Naive thymus-derived CD4-positive, alpha-beta T cell (primary cell): ENCODE results near the gene MBP. TPM values are rescaled to one million over a fixed set of nuclear protein-coding genes. Genes with fewer than 3 reads are reported as not detected.

Source experiments
- ATAC-seq: fragments of 150-1000 bp; cut with Tn5 transposase; 2 replicates; pipeline ENCODE4 v1.10.0; 2021; ENCODE audit warnings: mild to moderate bottlenecking, moderate library complexity
- CTCF ChIA-PET: fragments of 350-600 bp; sonication (Branson Sonifier 250); formaldehyde crosslinking; loops from one replicate; lab custom pipeline; 2021; ENCODE audit warnings: antibody characterized with exemption; lab: Charles Lee
- POLR2A ChIA-PET: fragments of 350-600 bp; sonication (Branson Sonifier 250); formaldehyde crosslinking; loops from one replicate; lab custom pipeline; 2021; ENCODE audit warnings: antibody characterized with exemption, inconsistent platforms; lab: Charles Lee
- DNase-seq, 9 donors: peaks; one replicate each; pipeline versions ENCODE4 v3.0.0 to v3.0.0-alpha.2; 2020 to 2022; ENCODE audit warnings: mixed read lengths in 1 of 9
- H3K27ac ChIP-seq: one replicate; pipeline ENCODE4 v1.7.0; 2013; ENCODE audit warnings: mild to moderate bottlenecking, low read depth, low read length, moderate library complexity
- H3K27me3 ChIP-seq, 2 donors: one replicate each; pipeline ENCODE4 v1.7.0; 2013; ENCODE audit warnings: low read length in 2 of 2, mild to moderate bottlenecking in 2 of 2, moderate library complexity in 2 of 2; ENCODE audit not compliant: control insufficient read depth in 2 of 2, insufficient read depth in 2 of 2
- H3K36me3 ChIP-seq, 3 experiments: 1 replicate in 2 of 3; 2 replicates in 1 of 3; pipeline ENCODE4 v1.7.0; 2013; ENCODE audit warnings: low read length in 3 of 3, mild to moderate bottlenecking in 3 of 3, moderate library complexity in 1 of 3; ENCODE audit not compliant: insufficient read depth in 3 of 3, control insufficient read depth in 2 of 3
- H3K4me1 ChIP-seq, 2 donors: one replicate each; pipeline ENCODE4 v1.7.0; 2013; ENCODE audit warnings: low read length in 2 of 2, mild to moderate bottlenecking in 2 of 2, moderate library complexity in 1 of 2; ENCODE audit not compliant: control insufficient read depth in 2 of 2, insufficient read depth in 2 of 2
- H3K4me3 ChIP-seq: 2 replicates; pipeline ENCODE4 v1.7.0; 2013; ENCODE audit warnings: mild to moderate bottlenecking, low read length
- H3K9me3 ChIP-seq, 3 experiments: 1 replicate in 2 of 3; 2 replicates in 1 of 3; pipeline ENCODE4 v1.7.0; 2013; ENCODE audit warnings: low read length in 3 of 3; ENCODE audit not compliant: control insufficient read depth in 2 of 3
- H3K27ac Mint-ChIP-seq, 9 donors: one replicate each; pipeline ENCODE4 v1.8.0; 2020 to 2022; ENCODE audit warnings: mixed read lengths in 9 of 9, mild to moderate bottlenecking in 8 of 9, moderate library complexity in 5 of 9, inconsistent platforms in 2 of 9
- H3K27me3 Mint-ChIP-seq, 5 donors: one replicate each; pipeline ENCODE4 v1.8.0; 2021 to 2022; ENCODE audit warnings: mixed read lengths in 5 of 5, mild to moderate bottlenecking in 1 of 5
- H3K36me3 Mint-ChIP-seq, 5 donors: one replicate each; pipeline ENCODE4 v1.8.0; 2020 to 2022; ENCODE audit warnings: mixed read lengths in 5 of 5, mild to moderate bottlenecking in 3 of 5, inconsistent platforms in 1 of 5
- H3K4me1 Mint-ChIP-seq, 7 donors: one replicate each; pipeline ENCODE4 v1.8.0; 2020 to 2022; ENCODE audit warnings: mixed read lengths in 7 of 7, mild to moderate bottlenecking in 3 of 7, inconsistent platforms in 1 of 7
- H3K4me3 Mint-ChIP-seq, 10 donors: one replicate each; pipeline ENCODE4 v1.8.0; 2020 to 2022; ENCODE audit warnings: mild to moderate bottlenecking in 10 of 10, mixed read lengths in 10 of 10, moderate library complexity in 6 of 10, inconsistent platforms in 2 of 10
- H3K9me3 Mint-ChIP-seq, 11 donors: one replicate each; pipeline ENCODE4 v1.8.0; 2020 to 2022; ENCODE audit warnings: mixed read lengths in 11 of 11, mild to moderate bottlenecking in 4 of 11, inconsistent platforms in 1 of 11, moderate library complexity in 1 of 11
- intact Hi-C, 2 donors: fragments of 100-400 bp; cut with micrococcal nuclease; formaldehyde crosslinking; loops; one replicate each; pipeline ENCODE4 v1.15.1; 2023
- polyA plus RNA-seq, 2 donors: library from polyadenylated mRNA; unstranded; fragments of 300-500 nt; fragmentation: Illumina TruSeq; gene quantifications; one replicate each; pipeline ENCODE4 v1.2.3, GENCODE V29; 2021
- total RNA-seq, 6 experiments: library from RNA in 5 of 6; stranded (reverse) in 5 of 6; gene quantifications; 1 replicate in 5 of 6; 2 replicates in 1 of 6; pipeline ENCODE4 v1.2.3 and lab custom pipeline; 2021 to 2026

MBP gene
- total and polyA plus RNA-seq, 7 experiments from 2014 or later: 88.3 to 152 (median 107) TPM

- Histone ChIP-seq H3K4me1 (peaks cover 13 to 18% of the 10 kb centered on the region in 2 donors), H3K9me3 (peaks cover 0 to 13% (median 10%) of the 10 kb centered on the region in 3 experiments), H3K36me3 (no peaks in the 10 kb centered on the region), H3K4me3 (no peak overlapping the region), H3K27ac (no peak overlapping the region), H3K27me3 (no peaks in the 10 kb centered on the region)
- no peak for ATAC-seq
- Mint-ChIP-seq H3K27ac (peak overlapping the region in 4 of 9 donors; percentile 18 to 82 (median 62)), H3K9me3 (peaks cover 4 to 35% (median 21%) of the 10 kb centered on the region in 11 donors), H3K4me3 (peak overlapping the region in 1 of 10 donors; percentile 37), H3K4me1 (peaks cover 25 to 42% (median 33%) of the 10 kb centered on the region in 7 donors), H3K27me3 (no peaks in the 10 kb centered on the region), H3K36me3 (peaks cover 6 to 24% (median 13%) of the 10 kb centered on the region in 5 donors)
- DNase-seq: no peak
- CTCF ChIA-PET: interaction anchor here (0.6 to 1.2 kb wide), 2 partner anchors 14 to 143 kb away, joined by 3 read pairs; partner anchors contain the start of gene MBP
- intact Hi-C loops: loop anchor here in 1 of 2 donors (1.0 kb wide), 1 partner anchor 13 kb away; no protein-coding TSS in a partner anchor
- POLR2A ChIA-PET: interaction anchor here (1.0 to 12.0 kb wide), 4 partner anchors 9 to 95 kb away, joined by 3 to 83 read pairs (median 3); partner anchors contain the start of gene MBP
These were observed 13.9 kb upstream of the MBP start for GRCh38 chr18:77146249-77147080.

- peaks cover 27 to 44% (median 41%) of the 10 kb centered on the region in 7 donors for H3K4me1 Mint-ChIP-seq
These were observed 12.8 kb upstream of the MBP start for GRCh38 chr18:77145364-77145901.

GRCh38 chr18:77144451-77145118 is 12.0 kb upstream of the MBP start:
- DNase-seq (no peak), ATAC-seq (no peak)
- Histone ChIP-seq H3K4me3 (no peak overlapping the region), H3K4me1 (peaks cover 25 to 36% of the 10 kb centered on the region in 2 donors), H3K36me3 (no peaks in the 10 kb centered on the region), H3K9me3 (peaks cover 0 to 13% (median 10%) of the 10 kb centered on the region in 3 experiments), H3K27ac (no peak overlapping the region), H3K27me3 (no peaks in the 10 kb centered on the region)
- Mint-ChIP-seq H3K4me1 (peaks cover 36 to 52% (median 49%) of the 10 kb centered on the region in 7 donors), H3K27me3 (no peaks in the 10 kb centered on the region), H3K27ac (peak overlapping the region in 2 of 9 donors; percentile 12 to 50), H3K36me3 (peaks cover 6 to 32% (median 13%) of the 10 kb centered on the region in 5 donors), H3K4me3 (peak overlapping the region in 1 of 10 donors; percentile 37), H3K9me3 (peaks cover 4 to 42% (median 21%) of the 10 kb centered on the region in 11 donors)
- CTCF ChIA-PET: interaction anchor here (0.7 kb wide), 1 partner anchor 141 kb away, joined by 3 read pairs; no protein-coding TSS in a partner anchor
- intact Hi-C loops: no loop called here
- POLR2A ChIA-PET: interaction anchor here (12.0 kb wide), 1 partner anchor 13 kb away, joined by 83 read pairs; the partner anchor contains the start of gene MBP

More at GRCh38 chr18:77145364-77145901, 12.8 kb upstream of the MBP start:
- CTCF ChIA-PET: interaction anchor here (0.7 to 1.2 kb wide), 2 partner anchors 13 to 142 kb away, joined by 3 read pairs; partner anchors contain the start of gene MBP
- DNase-seq (no peak), ATAC-seq (no peak)
- H3K27me3 ChIP-seq: no peaks in the 10 kb centered on the region
- H3K4me1 ChIP-seq: peaks cover 23 to 28% of the 10 kb centered on the region in 2 donors
- H3K9me3 Mint-ChIP-seq: peaks cover 4 to 42% (median 21%) of the 10 kb centered on the region in 11 donors
- H3K27me3 Mint-ChIP-seq: no peaks in the 10 kb centered on the region
- H3K36me3 ChIP-seq: no peaks in the 10 kb centered on the region
- H3K27ac ChIP-seq: no peak overlapping the region
- H3K9me3 ChIP-seq: peaks cover 0 to 13% (median 10%) of the 10 kb centered on the region in 3 experiments
- intact Hi-C loops: no loop called here
- H3K4me3 Mint-ChIP-seq: no peak overlapping the region
- POLR2A ChIA-PET: interaction anchor here (12.0 kb wide), 1 partner anchor 14 kb away, joined by 83 read pairs; the partner anchor contains the start of gene MBP
- peak overlapping the region in 3 of 9 donors; percentile 18 to 56 (median 28) for H3K27ac Mint-ChIP-seq
- H3K4me3 ChIP-seq: no peak overlapping the region
- peaks cover 6 to 32% (median 13%) of the 10 kb centered on the region in 5 donors for H3K36me3 Mint-ChIP-seq

- H3K27ac Mint-ChIP-seq: peak overlapping the region in 5 of 9 donors; percentile 4 to 56 (median 20)
- H3K36me3 Mint-ChIP-seq: peaks cover 6 to 32% (median 13%) of the 10 kb centered on the region in 5 donors
- no peak for ATAC-seq
- H3K36me3 ChIP-seq: no peaks in the 10 kb centered on the region
- H3K4me1 ChIP-seq: peaks cover 25 to 37% of the 10 kb centered on the region in 2 donors
- H3K27me3 Mint-ChIP-seq: no peaks in the 10 kb centered on the region
- CTCF ChIA-PET: no interaction called here
- H3K9me3 Mint-ChIP-seq: peaks cover 4 to 42% (median 21%) of the 10 kb centered on the region in 11 donors
- no peaks in the 10 kb centered on the region for H3K27me3 ChIP-seq
- peaks cover 0 to 13% (median 10%) of the 10 kb centered on the region in 3 experiments for H3K9me3 ChIP-seq
- H3K27ac ChIP-seq: no peak overlapping the region
- no peak for DNase-seq
- intact Hi-C loops: no loop called here
- H3K4me1 Mint-ChIP-seq: peaks cover 38 to 55% (median 52%) of the 10 kb centered on the region in 7 donors
- POLR2A ChIA-PET: interaction anchor here (12.0 kb wide), 1 partner anchor 13 kb away, joined by 83 read pairs; the partner anchor contains the start of gene MBP
- peak overlapping the region in 1 of 10 donors; percentile 37 for H3K4me3 Mint-ChIP-seq
- no peak overlapping the region for H3K4me3 ChIP-seq
These were observed 11.5 kb upstream of the MBP start for GRCh38 chr18:77144046-77144445.

- Histone ChIP-seq H3K9me3 (peaks cover 0 to 13% (median 10%) of the 10 kb centered on the region in 3 experiments), H3K4me1 (peaks cover 25 to 37% of the 10 kb centered on the region in 2 donors), H3K27ac (no peak overlapping the region), H3K36me3 (no peaks in the 10 kb centered on the region), H3K27me3 (no peaks in the 10 kb centered on the region), H3K4me3 (no peak overlapping the region)
- DNase-seq: no peak
- intact Hi-C loops: no loop called here
- POLR2A ChIA-PET: interaction anchor here (12.0 kb wide), 1 partner anchor 12 kb away, joined by 83 read pairs; the partner anchor contains the start of gene MBP
- ATAC-seq: no peak
- H3K4me1 Mint-ChIP-seq: peaks cover 38 to 55% (median 52%) of the 10 kb centered on the region in 7 donors
- peaks cover 4 to 42% (median 21%) of the 10 kb centered on the region in 11 donors for H3K9me3 Mint-ChIP-seq
- H3K27ac Mint-ChIP-seq: peak overlapping the region in 1 of 9 donors; percentile 8
- CTCF ChIA-PET: interaction anchor here (0.6 kb wide), 1 partner anchor 211 kb away, joined by 3 read pairs; no protein-coding TSS in a partner anchor
- peaks cover 6 to 32% (median 13%) of the 10 kb centered on the region in 5 donors for H3K36me3 Mint-ChIP-seq
- H3K27me3 Mint-ChIP-seq: no peaks in the 10 kb centered on the region
- no peak overlapping the region for H3K4me3 Mint-ChIP-seq
These were observed 10.6 kb upstream of the MBP start for GRCh38 chr18:77143196-77143595.
